Fibroblast of the aortic adventitia (primary cell): ENCODE data around the gene MED17. TPM values are rescaled to one million over a fixed set of nuclear protein-coding genes. Genes with fewer than 3 reads are reported as not detected.

Experiments used
- DNase-seq: peaks from one replicate; pipeline ENCODE4 v3.0.0-alpha.2; 2010; ENCODE audit warnings: low read depth
- H3K4me3 ChIP-seq: 2 replicates; pipeline ENCODE4 v1.5.1; 2011; ENCODE audit warnings: low read depth, mild to moderate bottlenecking, control low read depth, low read length, moderate library complexity
- CTCF ChIP-seq: IDR thresholded peaks from 2 replicates; pipeline ENCODE4 v1.5.1; 2011; ENCODE audit warnings: mild to moderate bottlenecking, low read length, control low read depth, inconsistent platforms; ENCODE audit not compliant: insufficient read depth
- small RNA-seq: library from RNA; depleted of rRNA; stranded (forward); fragments of <200 nt; gene quantifications from one replicate; pipeline ENCODE3, GENCODE V24; 2012
- total RNA-seq: library from RNA; depleted of rRNA; stranded (reverse); fragments of >200 nt; gene quantifications from 2 replicates; pipeline ENCODE4 v1.2.3, GENCODE V29; 2012; ENCODE audit warnings: low replicate concordance

Gene MED17
- total RNA-seq, 1 donor: 30.3 TPM

DNA sequence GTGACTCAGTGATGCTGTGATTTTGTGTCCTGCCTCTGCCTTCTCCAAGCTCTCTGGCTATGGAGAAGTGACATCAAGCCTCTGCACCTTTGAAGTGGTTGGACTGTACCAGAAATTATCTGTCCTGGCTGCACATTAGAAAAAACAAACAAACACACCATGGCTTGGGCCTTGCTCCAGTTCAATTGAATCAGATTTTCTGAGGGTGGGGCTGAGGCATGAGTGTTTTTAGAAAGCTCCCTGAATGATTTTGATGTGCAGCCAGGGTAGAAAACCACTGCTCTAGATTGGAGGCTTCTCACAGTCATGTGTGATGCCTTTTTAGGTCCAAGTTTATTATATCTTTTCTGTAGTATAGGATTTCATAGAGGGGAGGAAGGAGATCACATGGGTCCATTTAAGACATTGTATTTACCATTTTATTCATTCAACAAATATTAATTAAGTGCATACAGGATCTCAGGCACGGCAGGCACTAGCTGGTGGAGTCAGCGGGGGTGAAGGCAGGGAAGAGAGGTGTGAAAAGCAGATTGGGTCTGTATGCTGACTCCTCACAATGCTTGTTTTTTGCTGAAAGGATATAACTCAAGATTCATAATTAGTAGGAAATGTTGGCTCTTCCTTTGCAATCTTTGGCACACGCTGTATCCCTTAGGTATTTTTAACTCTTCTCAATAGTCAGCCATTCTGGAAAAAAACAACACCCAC, 73.5 kb downstream of the MED17 start:
- no peak for TF ChIP-seq CTCF
- no peak overlapping the region for H3K4me3 ChIP-seq
- DNase-seq: peak; percentile 62

DNA sequence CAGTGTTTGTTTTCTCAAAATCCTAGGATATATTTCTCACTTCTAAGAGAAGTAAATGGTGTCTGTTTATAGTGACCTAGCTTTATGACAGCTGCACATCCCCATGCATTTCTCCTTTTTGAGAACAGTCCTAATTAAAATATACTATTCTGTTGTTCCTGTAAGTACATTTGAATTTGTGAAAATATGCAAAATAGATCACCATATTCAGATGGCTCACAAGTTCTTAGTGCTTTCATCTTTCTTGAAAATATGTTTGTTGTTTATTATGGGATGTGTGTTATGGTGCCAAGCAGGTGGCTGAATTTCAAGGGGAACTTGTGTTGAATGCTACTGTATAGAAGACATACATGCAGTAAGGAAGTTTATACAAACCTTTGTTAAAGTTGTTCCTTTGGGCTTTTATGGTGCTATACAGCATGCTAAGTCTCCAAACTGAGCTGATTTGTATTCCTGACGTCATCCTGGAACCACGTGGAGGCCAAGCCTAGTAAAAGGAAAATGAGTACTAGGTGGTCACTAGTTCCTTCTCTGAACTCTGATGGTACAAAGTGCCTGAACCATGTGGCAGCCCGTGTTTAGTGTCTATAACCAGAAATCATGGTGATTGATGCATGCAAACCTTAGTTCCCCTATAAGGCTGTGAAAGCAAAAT, 74.2 kb downstream of the MED17 start:
- no peak for DNase-seq
- no peak for TF ChIP-seq CTCF

GRCh38 chr11:93861808-93862207, 77.7 kb downstream of the MED17 start:
- DNase-seq: peak; percentile 57
- no peak overlapping the region for H3K4me3 ChIP-seq
- TF ChIP-seq CTCF: no peak

More for the DNA sequence above, 74.2 kb downstream of the MED17 start:
- H3K4me3 ChIP-seq: no peak overlapping the region

Small RNA genes within 50 kb of the gene (small RNA-seq; reads per million reads assigned to genes)
- gene RF00019 (not detected), gene SNORA40 (not detected)

Other genes starting within 250 kb of the MED17 start
- 6.7 and 7.3 TPM in 2 replicates for gene SMCO4, start 240.9 kb upstream of the MED17 start, total RNA-seq
- gene CEP295, start 122.6 kb upstream of the MED17 start, total RNA-seq: 13.7 and 33.3 TPM in 2 replicates
- 160 and 233 TPM in 2 replicates for gene TAF1D, start 42.8 kb upstream of the MED17 start, total RNA-seq
- gene C11orf54, start 42.6 kb upstream of the MED17 start, total RNA-seq: 30.6 and 44.0 TPM in 2 replicates
- gene VSTM5, start 66.3 kb downstream of the MED17 start, total RNA-seq: 0.18 and 0.25 TPM in 2 replicates
- gene HEPHL1, start 237.1 kb downstream of the MED17 start, total RNA-seq: not detected in 2 replicates